H9 (cell line): ENCODE data around the gene TRMT61A. TPM values are rescaled to one million over a fixed set of nuclear protein-coding genes. Genes with fewer than 3 reads are reported as not detected.

Experiments used
- DNase-seq: peaks from one replicate; pipeline ENCODE4 v3.0.0-alpha.2; 2017
- H2AFZ ChIP-seq: one replicate; pipeline ENCODE4 v1.6.1; 2013; ENCODE audit warnings: mild to moderate bottlenecking, low read length, control low read depth, moderate library complexity
- H2AK5ac ChIP-seq: 2 replicates; pipeline ENCODE4 v1.6.1; 2013; ENCODE audit warnings: low read length, control low read depth, mixed read lengths; ENCODE audit not compliant: insufficient read length
- H2BK120ac ChIP-seq: one replicate; pipeline ENCODE4 v1.6.1; 2013; ENCODE audit warnings: low read depth, mild to moderate bottlenecking, low read length, control low read depth, inconsistent platforms; ENCODE audit not compliant: poor library complexity, severe bottlenecking
- H2BK12ac ChIP-seq: 2 replicates; pipeline ENCODE4 v1.6.1; 2013; ENCODE audit warnings: low read length, control low read depth, mixed read lengths, low read depth; ENCODE audit not compliant: insufficient read length
- H2BK15ac ChIP-seq: 2 replicates; pipeline ENCODE4 v1.6.1; 2013; ENCODE audit warnings: low read depth, low read length, control low read depth
- H2BK20ac ChIP-seq: one replicate; pipeline ENCODE4 v1.6.1; 2013; ENCODE audit warnings: low read depth, mild to moderate bottlenecking, low read length, control low read depth, inconsistent platforms; ENCODE audit not compliant: poor library complexity, severe bottlenecking
- H2BK5ac ChIP-seq: 2 replicates; pipeline ENCODE4 v1.6.1; 2013; ENCODE audit warnings: low read length, control low read depth, mixed read lengths; ENCODE audit not compliant: insufficient read length
- H3K14ac ChIP-seq: 2 replicates; pipeline ENCODE4 v1.6.1; 2013; ENCODE audit warnings: low read length, control low read depth; ENCODE audit not compliant: insufficient read depth
- H3K18ac ChIP-seq: 2 replicates; pipeline ENCODE4 v1.6.1; 2013; ENCODE audit warnings: low read depth, mild to moderate bottlenecking, mixed read lengths, low read length, control low read depth; ENCODE audit not compliant: insufficient read length
- H3K23ac ChIP-seq: 2 replicates; pipeline ENCODE4 v1.6.1; 2013; ENCODE audit warnings: low read length, control low read depth, mixed read lengths, low read depth; ENCODE audit not compliant: insufficient read length
- H3K23me2 ChIP-seq: 2 replicates; pipeline ENCODE4 v1.6.1; 2013; ENCODE audit warnings: low read depth, mild to moderate bottlenecking, mixed read lengths, low read length, control low read depth; ENCODE audit not compliant: insufficient read length, poor library complexity, severe bottlenecking
- H3K27ac ChIP-seq: 2 replicates; pipeline ENCODE4 v1.5.1; 2013; ENCODE audit warnings: low read length, control low read depth, mixed read lengths, low read depth; ENCODE audit not compliant: insufficient read length
- H3K27me3 ChIP-seq: 2 replicates; pipeline ENCODE4 v1.6.1; 2013; ENCODE audit warnings: low read length, control low read depth, inconsistent platforms; ENCODE audit not compliant: insufficient read depth
- H3K4ac ChIP-seq: 2 replicates; pipeline ENCODE4 v1.6.1; 2013; ENCODE audit warnings: low read depth, mild to moderate bottlenecking, control low read depth, inconsistent platforms, low read length, moderate library complexity
- H3K4me1 ChIP-seq: 2 replicates; pipeline ENCODE4 v1.6.1; 2013; ENCODE audit warnings: low read length, control low read depth, inconsistent platforms; ENCODE audit not compliant: insufficient read depth
- H3K4me2 ChIP-seq: 2 replicates; pipeline ENCODE4 v1.6.1; 2013; ENCODE audit warnings: low read length, control low read depth, mixed read lengths; ENCODE audit not compliant: insufficient read length, insufficient read depth
- H3K56ac ChIP-seq: 2 replicates; pipeline ENCODE4 v1.6.1; 2013; ENCODE audit warnings: low read depth, mild to moderate bottlenecking, mixed read lengths, low read length, control low read depth; ENCODE audit not compliant: insufficient read length
- H3K79me1 ChIP-seq: 2 replicates; pipeline ENCODE4 v1.6.1; 2013; ENCODE audit warnings: low read depth, mild to moderate bottlenecking, moderate library complexity, low read length, control low read depth, inconsistent platforms; ENCODE audit not compliant: insufficient read depth, poor library complexity, severe bottlenecking
- H3K79me2 ChIP-seq: 2 replicates; pipeline ENCODE4 v1.6.1; 2013; ENCODE audit warnings: low read length, control low read depth, inconsistent platforms; ENCODE audit not compliant: insufficient read depth
- H3K9ac ChIP-seq: 2 replicates; pipeline ENCODE4 v1.6.1; 2013; ENCODE audit warnings: low read length, control low read depth, mixed read lengths; ENCODE audit not compliant: insufficient read length; ENCODE audit errors: extremely low read depth
- H3K9me3 ChIP-seq: one replicate; pipeline ENCODE4 v1.6.1; 2013; ENCODE audit warnings: low read depth, low read length, inconsistent platforms; ENCODE audit not compliant: control insufficient read depth
- H3T11ph ChIP-seq: one replicate; pipeline ENCODE4 v1.6.1; 2013; ENCODE audit warnings: mild to moderate bottlenecking, low read length, control low read depth, inconsistent platforms
- H4K20me1 ChIP-seq: one replicate; pipeline ENCODE4 v1.6.1; 2013; ENCODE audit not compliant: control insufficient read depth, insufficient read length, insufficient read depth
- H4K5ac ChIP-seq: 2 replicates; pipeline ENCODE4 v1.6.1; 2013; ENCODE audit warnings: low read depth, mild to moderate bottlenecking, mixed read lengths, low read length, control low read depth; ENCODE audit not compliant: insufficient read length
- H4K8ac ChIP-seq: replicated peaks from 2 replicates; pipeline ENCODE4 v1.6.1; 2013; ENCODE audit warnings: low read length, control low read depth, mixed read lengths, low read depth; ENCODE audit not compliant: insufficient read length
- H4K91ac ChIP-seq: 2 replicates; pipeline ENCODE4 v1.6.1; 2013; ENCODE audit warnings: low read depth, mild to moderate bottlenecking, moderate library complexity, mixed read lengths, low read length, control low read depth; ENCODE audit not compliant: insufficient read length
- H3K27ac Mint-ChIP-seq, 3 experiments: 2 replicates in 2 of 3; 3 replicates in 1 of 3; pipeline ENCODE4 v1.8.0; 2020 to 2021; ENCODE audit warnings: mixed read lengths in 3 of 3, mild to moderate bottlenecking in 1 of 3, moderate library complexity in 1 of 3
- H3K27me3 Mint-ChIP-seq: 2 replicates; pipeline ENCODE4 v1.8.0; 2021; ENCODE audit warnings: low read depth, mild to moderate bottlenecking, moderate library complexity, mixed read lengths
- H3K36me3 Mint-ChIP-seq, 3 experiments: 2 replicates in 2 of 3; 3 replicates in 1 of 3; pipeline ENCODE4 v1.8.0; 2020 to 2021; ENCODE audit warnings: low read depth in 3 of 3, mixed read lengths in 3 of 3; ENCODE audit not compliant: insufficient read depth in 1 of 3
- H3K4me1 Mint-ChIP-seq, 2 experiments: 2 replicates each; pipeline ENCODE4 v1.8.0; 2020; ENCODE audit warnings: mixed read lengths in 2 of 2
- H3K4me3 Mint-ChIP-seq, 2 experiments: 2 replicates in 1 of 2; 3 replicates in 1 of 2; pipeline ENCODE4 v1.8.0; 2020 to 2021; ENCODE audit warnings: mild to moderate bottlenecking in 2 of 2, mixed read lengths in 2 of 2, moderate library complexity in 1 of 2
- H3K9me3 Mint-ChIP-seq, 2 experiments: 2 replicates in 1 of 2; 3 replicates in 1 of 2; pipeline ENCODE4 v1.8.0; 2020; ENCODE audit warnings: mild to moderate bottlenecking in 2 of 2, mixed read lengths in 2 of 2, moderate library complexity in 1 of 2
- CTCF ChIP-seq: fragments of 200-600 bp; sonication (generic); conservative IDR thresholded peaks from 3 replicates; pipeline ENCODE4 v1.8.0; 2021; ENCODE audit warnings: antibody characterized with exemption, mild to moderate bottlenecking
- WGBS: extraction: QIAGEN DNeasy Blood & Tissue Kit; methylation state at CpG from one replicate; pipeline ENCODE4 v1.1.7; 2013; ENCODE audit warnings: missing lambda C conversion rate, low lambda C conversion rate, mixed read lengths; ENCODE audit not compliant: insufficient read length; ENCODE audit errors: extremely low coverage; 5-methylcytosine and 5-hydroxymethylcytosine counted together
- total RNA-seq: library from RNA; stranded (reverse); gene quantifications from 2 replicates; pipeline ENCODE4 v1.2.1, GENCODE V29; 2021

TRMT61A gene
- total RNA-seq, 1 experiment from 2014 or later, result 21.9 TPM

- H3K4me3 Mint-ChIP-seq, result peak within 1 kb of the TSS; percentile 79 to 86
These were observed 6.1 kb upstream of the TRMT61A start, which contains the start of gene CKB for GRCh38 chr14:103522649-103523574. Gene CKB (minus strand): TSS chr14:103522830. CDS start chr14:103522493, 337 bp downstream.

More at GRCh38 chr14:103522649-103523574, 6.1 kb upstream of the TRMT61A start, which contains the start of gene CKB:
- H3K27ac ChIP-seq, result no peak within 1 kb of the TSS
- H3K79me1 ChIP-seq, result no peaks in the 10 kb centered on the region
- Mint-ChIP-seq H3K27ac (no peak within 1 kb of the TSS), H3K27me3 (peaks cover 33% of the 10 kb centered on the region), H3K9me3 (peaks cover 4 to 5% of the 10 kb centered on the region in 2 experiments; a peak in 3 of 5 replicates), H3K4me1 (peaks cover 17 to 44% of the 10 kb centered on the region in 2 experiments), H3K36me3 (peaks cover 10 to 15% (median 13%) of the 10 kb centered on the region in 3 experiments)
- no peak within 1 kb of the TSS for H3K4ac ChIP-seq
- no peak within 1 kb of the TSS for H2BK15ac ChIP-seq
- H3K27me3 ChIP-seq, result peaks cover 7% of the 10 kb centered on the region; the same call in 1 of the 2 replicates
- H3K56ac ChIP-seq, result no peak within 1 kb of the TSS
- H3K23me2 ChIP-seq, result peaks cover 12% of the 10 kb centered on the region
- peak within 1 kb of the TSS; percentile 78 for H3K18ac ChIP-seq
- no peaks in the 10 kb centered on the region for H3K9me3 ChIP-seq
- peak within 1 kb of the TSS; percentile 87 for H3K14ac ChIP-seq
- no peak within 1 kb of the TSS for H4K8ac ChIP-seq
- H2BK120ac ChIP-seq, result no peak within 1 kb of the TSS
- H3K79me2 ChIP-seq, result no peaks in the 10 kb centered on the region
- H2BK20ac ChIP-seq, result no peak within 1 kb of the TSS
- no peak within 1 kb of the TSS for H2AK5ac ChIP-seq
- no peak within 1 kb of the TSS for H4K91ac ChIP-seq
- no peak within 1 kb of the TSS for H3T11ph ChIP-seq
- H3K4me2 ChIP-seq, result peak within 1 kb of the TSS; percentile 62
- no peak within 1 kb of the TSS for H2BK12ac ChIP-seq
- H2AFZ ChIP-seq, result no peak within 1 kb of the TSS
- no peaks in the 10 kb centered on the region for H3K4me1 ChIP-seq
- DNase-seq, result peak; percentile 75
- H2BK5ac ChIP-seq, result no peak within 1 kb of the TSS
- H3K23ac ChIP-seq, result no peak within 1 kb of the TSS
- H4K20me1 ChIP-seq, result peaks cover 3% of the 10 kb centered on the region
- peak within 1 kb of the TSS; percentile 44 for H3K9ac ChIP-seq
- TF ChIP-seq CTCF, result no peak
- no CpG with 5 or more reads among the region's 107 CpGs for WGBS
- no peak within 1 kb of the TSS for H4K5ac ChIP-seq
